Measurements from ENCODE around the gene FBXO10. TPM values are rescaled to one million over a fixed set of nuclear protein-coding genes. Genes with fewer than 3 reads are reported as not detected.

FBXO10 gene
- total RNA-seq, 1 donor from 2014 or later: 9.5 TPM

GRCh38 chr9:37592108-37592951, 16.1 kb upstream of the FBXO10 start, which contains the start of gene TOMM5:
Gene TOMM5, minus strand, starts transcription at chr9:37592597. Its CDS starts 65 bp downstream, at chr9:37592532.
- peak; percentile 94 for DNase-seq (ENCODE audit: low spot score)

GRCh38 chr9:37587521-37587920, 11.3 kb upstream of the FBXO10 start:
- no peak for DNase-seq (ENCODE audit: low spot score)

GRCh38 chr9:37583522-37584121, 7.4 kb upstream of the FBXO10 start:
- no peak for DNase-seq (ENCODE audit: low spot score)

GRCh38 chr9:37582548-37583157, 6.5 kb upstream of the FBXO10 start:
- DNase-seq (ENCODE audit: low spot score): no peak

GRCh38 chr9:37575511-37575914, 667 bp downstream of the FBXO10 start:
- DNase-seq (ENCODE audit: low spot score): no peak

- no peak for DNase-seq (ENCODE audit: low spot score)
These were observed 1.2 kb downstream of the FBXO10 start for GRCh38 chr9:37575001-37575400.

GRCh38 chr9:37574241-37574721, 1.9 kb downstream of the FBXO10 start:
- no peak for DNase-seq (ENCODE audit: low spot score)

GRCh38 chr9:37571282-37571681, 4.9 kb downstream of the FBXO10 start:
- no peak for DNase-seq (ENCODE audit: low spot score)

GRCh38 chr9:37566716-37567115, 9.5 kb downstream of the FBXO10 start:
- no peak for DNase-seq (ENCODE audit: low spot score)

- no peak for DNase-seq (ENCODE audit: low spot score)
These were observed 10.2 kb downstream of the FBXO10 start for GRCh38 chr9:37565661-37566618.

GRCh38 chr9:37564916-37565315, 11.3 kb downstream of the FBXO10 start:
- no peak for DNase-seq (ENCODE audit: low spot score)

GRCh38 chr9:37563806-37564513, 12.2 kb downstream of the FBXO10 start:
- DNase-seq (ENCODE audit: low spot score): no peak

- DNase-seq (ENCODE audit: low spot score): no peak
These were observed 13.4 kb downstream of the FBXO10 start for GRCh38 chr9:37562826-37563225.

- no peak for DNase-seq (ENCODE audit: low spot score)
These were observed 14.5 kb downstream of the FBXO10 start for GRCh38 chr9:37561682-37562081.

- DNase-seq (ENCODE audit: low spot score): no peak
These were observed 16.2 kb downstream of the FBXO10 start for GRCh38 chr9:37559855-37560592.

GRCh38 chr9:37559125-37559524, 17.1 kb downstream of the FBXO10 start:
- DNase-seq (ENCODE audit: low spot score): no peak

GRCh38 chr9:37555786-37556185, 20.4 kb downstream of the FBXO10 start:
- DNase-seq (ENCODE audit: low spot score): no peak

- DNase-seq (ENCODE audit: low spot score): no peak
These were observed 21.9 kb downstream of the FBXO10 start for GRCh38 chr9:37554318-37554717.

GRCh38 chr9:37551888-37552287, 24.3 kb downstream of the FBXO10 start:
- DNase-seq (ENCODE audit: low spot score): no peak

GRCh38 chr9:37551468-37551867, 24.7 kb downstream of the FBXO10 start:
- DNase-seq (ENCODE audit: low spot score): no peak
